GM18867 (cell line): Measurements from ENCODE around the gene S100PBP.
"Not testable (repeated sequence)": the region's sequence is repeated elsewhere in the genome, so short reads cannot be mapped to it uniquely, and the experiment has no call there.

Experiments used
- ATAC-seq: cut with Tn5 transposase; IDR thresholded peaks from one replicate; pipeline ENCODE4 v1.9.1; 2021; ENCODE audit warnings: mild to moderate bottlenecking, moderate library complexity; ENCODE audit not compliant: unreplicated experiment

The S100PBP gene

DNA sequence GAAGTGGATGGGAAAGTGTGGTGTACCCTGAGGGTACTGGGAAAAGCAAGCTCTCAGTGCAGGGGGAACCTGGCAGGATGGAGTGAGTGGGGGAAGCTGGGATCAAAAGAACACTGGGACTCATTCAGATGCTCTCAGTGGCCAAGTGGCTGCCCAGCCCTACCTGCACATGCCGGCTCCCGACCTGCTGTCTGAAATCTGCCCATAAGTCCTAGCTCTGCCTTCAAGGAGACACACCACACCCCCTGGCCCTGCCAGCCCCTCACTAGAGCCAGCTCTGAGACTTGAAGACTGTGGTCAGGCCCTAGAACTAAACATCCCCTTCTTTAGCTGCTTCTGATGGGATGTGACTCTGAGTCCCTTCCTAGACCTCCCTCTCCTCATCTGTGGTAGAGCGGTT lies 81.5 kb downstream of the S100PBP start:
- no peak for ATAC-seq

DNA sequence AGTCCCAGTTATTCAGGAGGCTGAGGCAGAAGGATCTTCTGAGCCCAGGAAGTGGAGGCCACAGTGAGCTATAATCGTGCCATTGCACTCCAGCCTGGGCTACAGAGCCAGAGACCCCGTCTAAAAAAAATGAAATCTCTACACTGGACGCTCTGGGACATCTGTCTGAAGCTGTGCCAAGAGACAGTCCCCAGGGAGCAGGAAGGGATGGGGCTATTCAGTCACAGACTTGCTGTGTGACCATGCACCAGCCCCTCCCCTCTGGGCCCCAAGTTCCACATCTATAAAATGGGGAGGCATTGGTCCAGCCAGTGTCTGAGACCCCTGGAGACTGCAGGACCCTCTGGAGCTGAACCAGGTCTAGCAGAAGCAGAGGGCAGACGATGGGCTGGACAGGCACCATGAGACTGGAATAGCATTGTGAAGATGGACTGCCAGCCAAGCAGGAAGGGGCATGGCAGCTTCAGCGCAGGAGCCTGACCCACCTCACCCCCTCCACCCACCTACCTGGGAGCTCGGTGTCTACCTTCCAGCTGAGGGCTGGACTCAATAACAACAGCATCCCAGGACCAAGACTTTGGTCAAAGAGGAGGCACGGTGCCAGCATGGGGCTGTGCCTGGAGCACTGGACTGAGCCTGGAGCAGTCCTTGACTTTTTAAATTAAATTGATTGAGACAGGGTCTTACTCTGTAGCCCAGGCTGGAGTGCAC lies 82.3 kb downstream of the S100PBP start:
- ATAC-seq: no peak

DNA sequence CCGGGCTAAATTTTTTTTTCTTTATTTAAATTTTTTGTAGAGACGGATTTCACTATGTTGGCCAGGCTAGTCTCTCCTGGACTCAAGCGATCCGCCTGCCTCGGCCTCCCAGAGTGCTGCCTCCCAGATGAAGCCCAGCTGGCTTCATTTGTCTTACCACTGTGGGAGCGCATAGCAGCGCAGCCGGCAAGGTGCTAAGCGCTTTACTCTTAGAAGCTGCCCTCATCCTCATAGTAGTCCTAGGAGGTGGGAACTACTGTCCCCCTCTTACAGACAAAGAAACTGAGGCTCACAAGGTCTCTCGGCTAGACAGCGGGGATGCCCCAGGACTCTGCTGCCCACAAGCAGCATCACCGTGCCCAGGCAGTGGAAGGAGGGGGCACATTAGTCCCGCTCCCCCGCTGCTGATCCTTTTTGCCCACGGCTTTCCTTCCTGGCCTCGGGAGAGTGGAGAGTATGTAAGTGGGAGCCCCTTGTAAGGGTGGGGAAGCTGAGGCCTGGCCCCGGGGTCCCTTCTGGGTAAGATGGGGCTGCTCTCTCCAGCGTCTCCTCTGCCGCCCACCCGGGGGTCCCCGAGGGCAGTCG lies 83.0 kb downstream of the S100PBP start:
- no peak for ATAC-seq

DNA sequence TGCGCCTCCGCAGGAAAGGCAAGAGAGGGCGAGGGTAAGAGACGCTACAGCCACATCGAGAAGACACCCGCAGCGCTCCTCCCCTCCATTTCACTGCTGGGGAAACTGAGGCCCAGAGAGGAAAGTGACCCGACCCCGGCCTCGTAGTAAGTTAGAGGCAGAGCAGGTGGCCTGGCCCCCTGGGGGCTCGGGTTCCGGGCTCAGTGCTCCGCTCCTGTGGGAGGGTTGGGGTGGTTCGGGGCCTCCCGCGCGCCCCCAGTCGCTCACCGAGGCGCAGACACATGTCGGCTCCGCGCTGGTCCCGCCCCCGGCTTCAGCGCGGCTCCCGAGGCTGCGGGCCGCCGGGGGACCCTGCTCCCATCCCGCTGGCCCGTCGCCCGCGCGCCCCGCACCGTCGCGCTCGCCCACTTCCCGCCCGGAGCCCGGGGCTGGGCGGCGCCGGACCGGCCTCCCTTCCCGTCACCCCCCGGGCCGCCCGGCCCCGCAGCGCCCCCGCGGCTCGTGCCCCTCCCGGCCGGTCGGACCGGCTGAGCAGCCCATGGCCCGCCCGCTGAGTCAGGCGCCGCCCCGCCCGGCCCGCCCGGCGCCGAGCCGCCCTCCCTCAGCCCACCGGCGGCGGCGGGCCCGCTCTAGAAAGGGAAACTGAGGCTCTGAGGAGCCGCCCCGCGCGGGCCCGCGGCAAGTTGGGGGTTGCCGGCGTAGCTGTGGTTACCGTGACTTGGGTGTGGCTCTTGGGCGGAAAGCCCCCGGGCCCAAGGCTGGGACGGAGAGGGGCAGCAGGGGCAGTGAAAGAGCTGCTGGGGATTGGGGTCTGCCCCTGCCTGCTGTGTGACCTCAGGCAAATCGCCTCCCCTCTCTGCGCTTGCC lies 83.7 kb downstream of the S100PBP start, which contains the start of gene TMEM54:
TMEM54 (minus strand) TSS at position 434 of the 867 bp plus-strand sequence; CDS start at position 283, 151 bp downstream.
- ATAC-seq: no peak

DNA sequence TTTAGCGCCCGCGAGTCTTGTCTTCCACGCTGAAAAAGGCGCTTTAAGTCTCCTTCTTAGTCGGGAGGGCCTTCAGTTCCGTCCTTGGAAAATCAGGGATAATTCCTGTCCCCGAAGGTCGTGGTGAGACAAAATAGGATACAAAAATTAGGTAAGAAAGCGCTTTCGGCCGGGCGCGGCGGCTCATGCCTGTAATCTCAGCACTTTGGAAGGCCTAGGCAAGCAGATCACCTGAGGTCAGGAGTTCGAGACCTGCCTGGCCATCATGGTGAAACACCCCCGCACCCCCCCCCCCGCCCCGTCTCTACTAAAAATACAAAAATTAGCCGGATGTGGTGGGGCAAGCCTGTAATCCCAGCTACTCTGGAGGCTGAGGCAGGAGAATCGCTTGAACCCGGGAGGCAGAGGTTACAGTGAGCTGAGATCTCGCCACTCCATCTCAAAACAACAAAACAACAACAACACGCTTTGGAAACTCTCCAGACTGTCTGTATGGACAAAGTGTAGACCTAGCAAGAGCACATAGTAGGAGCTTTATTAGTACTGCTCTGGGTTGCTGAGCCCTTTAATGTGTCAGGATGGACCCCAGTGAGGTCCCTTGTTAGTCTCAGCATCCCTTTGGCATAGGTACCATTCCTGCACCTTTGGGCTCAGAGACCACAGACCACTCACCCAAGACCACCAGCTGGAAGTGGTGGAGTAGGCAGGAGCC lies 84.5 kb downstream of the S100PBP start:
- no peak for ATAC-seq

DNA sequence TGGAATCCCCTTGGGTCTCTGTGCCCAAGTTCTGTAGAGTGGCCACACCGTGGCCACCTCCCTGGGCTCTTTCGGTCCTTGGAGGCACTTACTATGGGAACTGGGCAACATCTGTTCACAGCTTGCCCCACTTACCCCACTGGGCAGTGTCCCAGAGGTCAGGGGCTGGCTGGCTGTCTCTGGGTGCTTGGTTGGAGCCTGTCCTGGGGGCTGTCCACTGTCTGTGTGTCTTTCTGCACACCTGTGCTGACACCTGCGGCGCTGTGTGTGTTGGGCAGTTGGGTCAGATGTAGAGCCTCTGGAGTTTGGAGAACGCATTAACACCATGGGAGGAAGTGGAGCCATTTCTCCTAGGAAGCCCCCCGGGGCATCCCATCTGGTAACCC lies 85.1 kb downstream of the S100PBP start:
- no peak for ATAC-seq

DNA sequence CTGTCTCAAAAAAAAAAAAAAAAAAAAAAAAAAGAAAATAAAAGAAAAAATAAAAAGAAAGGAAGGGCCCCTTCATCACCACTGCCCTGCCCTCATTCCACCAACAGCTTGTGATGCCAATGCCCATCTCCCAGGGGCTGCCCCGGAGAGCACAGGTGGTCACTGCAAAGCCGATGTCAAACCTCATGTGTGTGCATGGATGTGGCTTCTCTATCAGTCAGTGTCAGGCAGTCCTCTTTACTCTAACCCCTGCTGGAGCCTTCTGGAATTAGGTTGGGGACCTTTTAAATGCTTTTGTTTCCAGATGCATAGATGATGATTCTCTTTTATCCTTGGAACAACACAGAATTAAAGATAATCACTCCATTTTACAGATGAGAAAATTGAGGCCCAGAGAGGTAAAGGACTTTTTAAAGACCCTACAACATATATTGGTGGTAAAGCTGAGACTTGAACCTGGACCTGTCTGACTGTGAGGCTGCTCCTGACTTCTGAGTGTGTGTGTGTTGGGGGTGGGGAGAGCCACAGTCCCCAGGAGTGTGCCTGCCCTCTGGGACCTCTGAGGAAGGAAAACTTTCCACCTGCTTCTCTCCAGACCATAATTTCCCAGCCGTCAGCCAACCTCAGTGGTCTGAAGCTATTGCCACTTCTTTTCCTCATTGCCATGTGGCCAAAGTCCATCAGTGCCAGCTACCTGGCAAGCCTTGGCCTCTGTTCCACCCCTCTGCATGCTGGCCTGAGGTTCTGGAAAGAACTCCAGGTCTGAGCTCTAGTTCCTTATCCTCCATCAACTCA lies 86.7 kb downstream of the S100PBP start:
- ATAC-seq: no peak

DNA sequence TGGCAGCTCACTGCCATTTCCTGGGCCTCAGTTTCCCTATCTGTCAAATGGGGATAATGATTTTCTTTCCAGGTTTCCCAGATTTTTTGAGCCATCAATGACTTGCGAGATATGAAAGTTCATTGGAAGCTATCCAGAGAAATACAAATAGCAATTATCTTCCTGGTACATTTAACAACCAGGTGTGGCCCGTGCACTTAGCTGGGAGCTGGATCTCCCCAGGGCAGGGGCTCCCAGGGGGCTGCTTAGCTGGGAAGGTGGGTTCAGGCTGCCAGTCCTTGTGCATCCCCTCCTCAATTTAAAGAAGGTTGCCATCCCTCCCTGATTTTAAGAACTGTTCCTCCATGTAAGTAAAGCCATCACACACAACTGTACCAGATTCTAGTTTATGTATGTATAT lies 87.3 kb downstream of the S100PBP start:
- ATAC-seq: no peak

DNA sequence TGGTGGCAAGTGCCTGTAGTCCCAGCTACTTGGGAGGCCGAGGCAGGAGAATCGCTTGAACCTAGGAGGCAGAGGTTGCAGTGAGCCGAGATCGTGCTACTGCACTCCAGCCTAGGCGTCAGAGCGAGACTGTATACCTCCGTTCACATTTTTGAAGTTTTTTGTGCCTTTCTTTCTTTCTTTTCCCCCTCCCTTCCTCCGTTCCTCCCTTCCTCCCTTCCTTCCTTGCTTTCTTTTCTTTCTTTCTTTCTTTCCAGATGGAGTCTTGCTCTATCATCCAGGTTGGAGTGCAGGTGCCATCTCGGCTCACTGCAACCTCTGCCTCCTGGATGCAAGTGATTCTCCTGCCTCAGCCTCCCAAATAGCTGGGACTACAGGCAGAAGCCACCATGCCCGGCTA lies 88.1 kb downstream of the S100PBP start:
- ATAC-seq: not testable (repeated sequence)

DNA sequence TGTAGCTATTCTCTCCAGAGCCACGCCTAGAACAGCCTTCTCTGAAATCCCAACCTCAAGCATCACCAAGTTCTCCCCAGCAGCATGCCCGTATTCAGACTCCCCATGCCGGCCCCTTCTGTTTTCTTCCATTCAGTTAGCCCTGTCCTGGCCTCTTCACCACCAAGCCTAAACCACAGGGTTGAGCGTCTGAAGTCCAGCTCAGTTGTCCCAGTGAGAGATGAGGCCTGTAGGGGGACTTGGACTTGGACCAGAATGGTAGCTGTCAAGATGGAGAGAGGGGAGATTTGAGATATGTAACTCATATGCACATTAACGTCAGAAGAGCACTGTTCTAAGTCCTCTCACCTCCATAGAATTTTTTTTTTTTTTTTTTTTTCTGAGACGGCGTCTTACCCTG lies 89.2 kb downstream of the S100PBP start:
- ATAC-seq: no peak

DNA sequence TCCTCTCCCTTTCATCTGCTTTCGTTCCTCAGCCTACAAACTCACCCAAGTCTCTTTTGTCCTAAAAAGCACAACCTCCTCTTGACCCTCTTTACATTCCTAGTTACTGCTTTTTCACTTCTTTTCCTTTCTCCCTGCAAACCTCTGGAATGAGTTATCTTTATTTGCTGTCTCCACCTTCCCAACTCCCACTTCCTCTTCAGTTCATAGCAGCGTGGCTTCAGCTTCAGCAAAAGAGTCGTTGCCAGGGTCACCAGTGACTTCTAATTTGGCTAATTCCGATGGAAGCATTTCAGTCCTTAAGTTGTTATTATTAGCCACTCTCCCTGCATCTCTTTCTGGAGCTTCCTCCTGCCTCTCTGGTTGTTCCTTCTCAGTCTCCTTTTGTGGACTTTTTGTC lies 90.0 kb downstream of the S100PBP start:
- ATAC-seq: no peak
